ENCODE data around the gene SPRY1. TPM values are rescaled to one million over a fixed set of nuclear protein-coding genes. Genes with fewer than 3 reads are reported as not detected.

Gene SPRY1
- total RNA-seq, 2 experiments from 2014 or later: 0.13 to 0.79 TPM

- TF ChIP-seq EZH2phosphoT487 (IDR thresholded peaks at IDR 0.05; ENCODE audit: borderline replicate concordance, low read depth, low read length): no peak
- TF ChIP-seq CTCF (conservative IDR thresholded peaks at IDR 0.05; ENCODE audit: low read length): no peak
- no peaks in the 10 kb centered on the region for H3K9me3 ChIP-seq (ENCODE audit: low read length)
- H3K27ac ChIP-seq (ENCODE audit: low read depth, low read length, poor library complexity, severe bottlenecking): no peak overlapping the region
- intact Hi-C loops (cut with micrococcal nuclease; ENCODE audit: unreplicated experiment): no loop called here
- H3K36me3 ChIP-seq (ENCODE audit: insufficient read depth, low read length): no peaks in the 10 kb centered on the region
- no peaks in the 10 kb centered on the region for H3K9me2 ChIP-seq (ENCODE audit: insufficient read depth, low read length)
- H3K4me2 ChIP-seq (ENCODE audit: low read length): no peak overlapping the region
- no peaks in the 10 kb centered on the region for H4K20me1 ChIP-seq (ENCODE audit: insufficient read depth, low read length)
- ChIA-PET POLR2A (interaction anchor here (0.7 to 1.5 kb wide), 2 partner anchors 12 to 52 kb away, joined by 3 read pairs; no protein-coding TSS in a partner anchor), CTCF (ENCODE audit: unreplicated experiment) (no interaction called here)
- BruUV-seq (replicated peaks): no TSS peak
- no peak overlapping the region for H2AFZ ChIP-seq (ENCODE audit: low read length)
- no peak for DNase-seq (ENCODE audit: low spot score)
- H3K4me3 ChIP-seq (ENCODE audit: low read depth, low read length, poor library complexity, severe bottlenecking): no peak overlapping the region
- H3K79me2 ChIP-seq (ENCODE audit: insufficient read depth, low read depth, low read length): no peaks in the 10 kb centered on the region
- peaks cover 18% of the 10 kb centered on the region for H3K4me1 ChIP-seq (ENCODE audit: insufficient read depth, low read length, poor library complexity, severe bottlenecking)
These were observed 23.5 kb downstream of the SPRY1 start for GRCh38 chr4:123419885-123420755.

GRCh38 chr4:123421227-123421936 lies 24.8 kb downstream of the SPRY1 start:
- intact Hi-C loops (cut with micrococcal nuclease; ENCODE audit: unreplicated experiment): no loop called here
- no TSS peak for BruUV-seq (replicated peaks)
- no peaks in the 10 kb centered on the region for H4K20me1 ChIP-seq (ENCODE audit: insufficient read depth, low read length)
- no peaks in the 10 kb centered on the region for H3K79me2 ChIP-seq (ENCODE audit: insufficient read depth, low read depth, low read length)
- peaks cover 18% of the 10 kb centered on the region for H3K4me1 ChIP-seq (ENCODE audit: insufficient read depth, low read length, poor library complexity, severe bottlenecking)
- POLR2A ChIA-PET: interaction anchor here (0.7 to 1.5 kb wide), 3 partner anchors 11 to 534 kb away, joined by 3 to 4 read pairs (median 3); no protein-coding TSS in a partner anchor
- H3K36me3 ChIP-seq (ENCODE audit: insufficient read depth, low read length): no peaks in the 10 kb centered on the region
- TF ChIP-seq CTCF (conservative IDR thresholded peaks at IDR 0.05; ENCODE audit: low read length) (no peak), EZH2phosphoT487 (IDR thresholded peaks at IDR 0.05; ENCODE audit: borderline replicate concordance, low read depth, low read length) (no peak)
- CTCF ChIA-PET (ENCODE audit: unreplicated experiment): no interaction called here
- no peak overlapping the region for H3K4me2 ChIP-seq (ENCODE audit: low read length)
- no peak overlapping the region for H3K27ac ChIP-seq (ENCODE audit: low read depth, low read length, poor library complexity, severe bottlenecking)
- H3K4me3 ChIP-seq (ENCODE audit: low read depth, low read length, poor library complexity, severe bottlenecking): no peak overlapping the region
- DNase-seq (ENCODE audit: low spot score): no peak
- no peaks in the 10 kb centered on the region for H3K9me2 ChIP-seq (ENCODE audit: insufficient read depth, low read length)
- H3K9me3 ChIP-seq (ENCODE audit: low read length): no peaks in the 10 kb centered on the region
- no peak overlapping the region for H2AFZ ChIP-seq (ENCODE audit: low read length)

Measured in OCI-LY7 (cell line).